HG03025 (cell line): Measurements from ENCODE around the gene LENEP.

Experiments
- ATAC-seq: cut with Tn5 transposase; IDR thresholded peaks from one replicate; pipeline ENCODE4 v1.9.1; 2021; ENCODE audit warnings: mild to moderate bottlenecking, moderate library complexity; ENCODE audit not compliant: unreplicated experiment, low FRiP score

Gene LENEP

DNA sequence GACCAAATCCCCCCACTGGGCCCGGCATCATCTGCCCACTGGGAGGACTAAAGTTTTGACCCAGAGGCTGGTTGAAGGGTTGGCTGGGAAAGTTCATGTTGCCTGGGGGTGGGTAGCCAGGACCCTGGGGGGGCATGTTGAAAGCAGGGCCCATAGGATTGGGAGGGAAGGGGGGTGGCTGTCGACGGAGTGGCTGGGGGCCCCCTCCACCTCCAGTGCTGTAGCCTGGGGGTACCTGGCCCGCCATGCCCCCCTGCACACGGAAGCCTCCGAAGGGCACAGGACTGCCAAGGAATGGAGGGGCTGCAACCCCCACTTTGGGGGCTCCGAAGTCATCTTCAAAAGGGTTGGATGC lies 34.0 kb upstream of the LENEP start:
- no peak for ATAC-seq

DNA sequence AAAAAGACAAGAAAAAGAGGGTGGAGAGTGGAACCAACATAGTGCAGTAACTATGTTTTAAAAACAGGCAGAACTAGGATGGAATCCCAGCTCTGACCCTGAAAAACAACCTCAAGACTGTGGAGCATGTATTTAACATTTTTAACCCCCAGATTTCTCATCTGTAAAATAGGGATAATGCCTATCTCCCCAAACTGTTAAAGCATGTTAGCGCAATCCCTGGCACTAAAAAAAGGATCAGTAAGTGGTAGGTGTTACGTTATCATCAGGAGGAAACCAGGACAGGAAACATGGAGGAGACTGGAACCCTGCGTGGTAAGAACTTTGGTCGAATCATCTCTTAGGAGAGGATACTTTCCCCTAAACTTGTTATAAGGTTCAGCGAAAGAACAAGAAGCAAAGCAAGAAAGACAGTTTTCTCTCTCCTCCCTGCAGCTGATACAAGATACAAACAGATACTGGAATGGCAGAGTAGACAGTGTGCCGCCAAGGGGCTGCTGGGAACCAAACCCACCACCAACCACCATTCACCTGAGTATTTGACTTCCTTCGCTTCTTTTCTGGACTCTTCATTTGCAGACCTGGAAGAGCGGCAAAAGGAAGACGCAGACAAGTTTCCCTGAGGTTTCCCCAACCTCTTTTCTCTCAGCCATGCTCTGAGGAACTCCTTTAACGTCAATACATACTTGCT lies 32.8 kb upstream of the LENEP start:
- ATAC-seq: no peak

DNA sequence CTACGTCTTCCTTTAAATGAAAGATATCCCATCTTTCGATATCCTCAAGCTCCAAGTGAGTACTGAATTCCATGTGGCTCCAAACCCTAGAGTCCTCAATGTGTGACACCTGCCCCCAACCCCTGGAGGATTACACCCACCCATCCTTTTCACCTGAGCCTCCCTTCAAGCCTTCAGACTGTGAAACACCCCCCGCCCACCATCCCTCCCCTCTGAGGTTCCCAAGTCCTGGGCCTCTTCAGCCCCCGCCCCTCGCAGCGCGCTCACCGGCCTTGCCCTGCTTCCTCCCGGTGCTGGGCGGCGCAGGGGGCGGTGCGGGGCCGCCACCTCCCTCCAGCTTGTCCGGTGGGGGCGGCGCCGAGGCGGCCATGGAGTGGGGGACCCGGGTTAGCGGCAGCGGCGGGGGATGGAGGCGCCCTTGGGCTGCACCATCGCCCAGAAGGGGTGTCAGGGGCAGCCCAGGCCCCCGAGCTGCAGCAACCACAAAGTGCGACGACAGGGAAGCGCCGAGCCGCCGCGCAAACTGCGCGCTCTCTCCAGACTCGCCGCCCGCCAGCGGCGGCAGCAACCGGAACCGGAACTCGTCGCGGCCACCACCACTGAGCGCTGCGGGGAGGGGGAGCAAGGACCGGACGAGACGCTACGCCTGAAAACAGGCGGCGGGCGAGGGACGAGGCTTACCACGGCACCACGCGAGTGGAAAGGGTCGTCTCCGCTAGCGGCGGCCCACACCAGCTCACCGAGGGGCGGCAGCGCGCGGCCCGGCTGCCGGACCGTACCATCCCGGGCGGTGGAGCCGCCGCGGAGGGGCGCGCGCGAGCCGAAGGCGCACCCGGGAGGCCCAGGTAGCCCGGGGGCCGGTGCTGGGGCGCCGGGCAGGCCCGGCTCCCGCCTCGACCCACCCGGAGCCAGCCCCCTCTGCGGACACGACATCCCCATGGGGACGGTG lies 31.9 kb upstream of the LENEP start, which contains the start of gene PYGO2:
Gene PYGO2, minus strand, starts transcription at position 576 of the 949 bp plus-strand sequence. Its CDS starts 206 bp downstream, at position 370.
- ATAC-seq: peak; percentile 72

DNA sequence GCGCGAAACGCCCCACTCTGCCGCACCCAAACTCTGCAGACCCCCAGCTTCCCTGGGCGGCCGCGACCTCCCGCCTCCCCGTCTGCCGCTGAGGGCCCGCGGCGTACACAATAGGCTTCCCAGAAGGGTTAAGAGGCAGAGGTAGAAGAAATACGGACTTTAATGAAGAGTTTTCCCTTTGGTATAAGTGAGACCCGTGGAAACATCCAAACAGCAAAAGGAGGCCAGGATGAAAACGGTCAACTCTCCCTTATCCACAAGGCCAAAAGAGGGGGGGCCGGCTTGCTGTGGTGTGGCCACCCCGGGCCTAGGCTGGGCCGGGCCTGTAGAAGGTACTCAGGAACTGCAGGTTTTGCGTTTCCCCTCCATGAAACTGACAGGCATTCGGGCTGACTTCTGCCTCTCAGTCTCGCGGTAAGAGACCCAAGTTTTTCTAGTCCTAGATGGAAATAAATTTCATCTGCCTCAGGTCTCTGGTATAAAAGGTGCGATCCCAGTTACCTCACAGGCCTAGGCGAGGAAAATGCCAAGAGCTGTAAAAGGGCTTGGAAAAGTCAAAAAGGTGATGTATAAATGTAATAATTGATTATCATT lies 31.1 kb upstream of the LENEP start:
- ATAC-seq: peak; percentile 14

DNA sequence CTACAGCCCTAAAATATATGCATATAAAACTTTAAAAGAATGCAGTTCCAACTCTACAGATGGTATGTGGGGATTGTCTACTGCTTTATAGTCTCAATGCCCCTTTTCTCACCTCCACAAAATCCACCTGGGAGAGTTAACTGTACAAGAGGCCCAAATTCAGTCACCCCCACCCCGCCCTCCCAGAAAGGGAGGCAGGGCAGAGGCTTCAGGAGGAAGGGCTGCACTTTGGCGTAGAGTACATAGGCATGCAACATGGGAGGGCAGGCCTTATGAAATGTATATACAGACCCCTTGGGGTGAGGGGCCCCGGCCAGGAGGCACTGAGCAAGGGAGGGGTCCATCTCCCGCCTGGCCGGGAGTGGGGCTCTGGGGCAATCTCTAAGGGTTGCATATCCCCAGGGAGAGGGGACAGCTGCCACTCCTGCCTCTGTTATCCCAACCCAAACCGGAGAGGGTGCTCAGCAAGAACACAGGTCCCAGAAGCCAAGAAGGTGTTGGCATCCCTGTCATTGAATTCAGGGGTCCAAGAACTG lies 30.5 kb upstream of the LENEP start:
- no peak for ATAC-seq

DNA sequence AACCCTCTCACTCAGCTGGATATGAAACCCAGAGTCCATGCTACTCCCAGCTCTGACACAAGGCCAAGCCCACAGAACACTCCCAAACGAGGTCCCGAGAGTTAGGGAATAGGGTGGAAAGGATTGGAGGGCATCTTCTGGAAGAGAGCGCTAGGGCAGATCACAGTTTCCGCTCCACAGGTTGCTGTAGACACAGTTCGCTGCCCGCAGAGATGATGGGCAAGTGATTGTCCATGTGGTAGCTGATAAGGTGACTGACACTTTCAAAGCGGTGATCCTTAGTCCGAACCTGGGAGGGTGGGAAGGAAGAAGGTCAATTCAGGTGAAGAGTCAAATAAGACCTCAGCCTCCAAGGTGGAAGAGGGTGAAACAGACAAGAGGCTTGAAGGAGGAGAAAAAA lies 29.7 kb upstream of the LENEP start:
- no peak for ATAC-seq

DNA sequence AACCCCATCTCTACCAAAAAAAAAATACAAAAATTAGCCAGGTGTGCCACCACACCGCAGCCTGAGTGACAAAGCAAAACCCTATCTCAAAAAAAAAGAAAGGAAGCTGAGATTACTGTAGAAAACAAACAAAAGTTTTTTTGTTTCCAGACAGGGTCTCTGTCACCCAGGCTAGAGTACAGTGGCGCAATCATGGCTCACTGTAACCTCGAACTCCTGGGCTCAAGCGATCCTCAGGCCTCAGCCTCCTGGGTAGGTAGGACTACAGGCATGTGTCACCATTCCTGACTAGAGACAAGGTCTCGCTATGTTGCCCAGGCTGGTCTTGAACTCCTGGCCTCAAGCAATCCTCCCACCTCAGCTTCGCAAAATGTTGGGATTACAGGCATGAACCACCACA lies 29.0 kb upstream of the LENEP start:
- no peak for ATAC-seq

DNA sequence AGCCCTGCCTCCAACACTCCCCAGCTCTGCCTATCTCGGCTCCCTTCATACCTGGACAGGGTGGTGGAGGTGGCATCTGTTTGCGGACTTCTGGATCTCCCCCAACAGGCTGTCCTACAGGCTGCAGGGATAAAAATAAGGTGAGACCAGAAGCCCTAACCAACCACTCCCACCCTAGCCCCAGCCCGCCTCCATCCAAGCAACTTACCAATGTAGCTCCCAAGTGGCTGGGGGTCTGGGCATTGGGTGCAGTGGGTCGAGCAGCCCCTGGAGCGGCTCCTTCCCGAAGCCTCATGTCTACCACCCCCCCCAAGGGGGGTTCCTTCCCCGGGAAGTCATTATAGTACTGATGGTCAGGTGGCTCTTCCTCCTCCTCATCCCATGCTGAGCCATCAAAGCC lies 27.3 kb upstream of the LENEP start:
- ATAC-seq: no peak

DNA sequence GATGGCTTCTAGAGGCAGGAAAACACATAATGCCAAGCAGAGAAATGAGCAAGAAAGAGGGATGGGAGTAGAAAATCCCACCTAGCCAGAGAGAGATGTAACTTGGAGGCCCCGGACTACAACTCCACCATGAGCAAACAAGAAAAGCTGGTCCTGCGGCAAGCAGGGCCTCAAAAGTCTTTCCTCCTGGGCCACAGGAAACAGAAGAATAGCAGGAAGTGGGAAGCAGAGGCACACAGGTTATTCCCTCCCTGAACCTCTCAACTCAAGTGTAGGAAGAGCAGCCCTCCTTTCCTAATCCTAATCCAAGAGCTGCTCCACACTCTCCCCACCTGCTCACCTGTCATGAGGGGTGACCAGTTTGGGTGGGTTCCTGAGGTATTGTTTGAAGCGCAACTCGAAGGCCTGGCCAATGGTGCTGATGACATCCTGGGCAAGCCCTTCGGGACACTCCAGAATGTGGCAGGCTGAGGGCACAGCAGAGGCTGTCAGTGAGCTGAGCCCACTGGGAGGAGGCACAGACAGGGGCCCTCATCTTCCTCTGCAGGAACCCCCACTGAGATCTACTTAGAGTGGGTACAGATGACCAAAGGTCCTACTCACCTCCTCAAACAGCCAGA lies 25.9 kb upstream of the LENEP start:
- no peak for ATAC-seq

DNA sequence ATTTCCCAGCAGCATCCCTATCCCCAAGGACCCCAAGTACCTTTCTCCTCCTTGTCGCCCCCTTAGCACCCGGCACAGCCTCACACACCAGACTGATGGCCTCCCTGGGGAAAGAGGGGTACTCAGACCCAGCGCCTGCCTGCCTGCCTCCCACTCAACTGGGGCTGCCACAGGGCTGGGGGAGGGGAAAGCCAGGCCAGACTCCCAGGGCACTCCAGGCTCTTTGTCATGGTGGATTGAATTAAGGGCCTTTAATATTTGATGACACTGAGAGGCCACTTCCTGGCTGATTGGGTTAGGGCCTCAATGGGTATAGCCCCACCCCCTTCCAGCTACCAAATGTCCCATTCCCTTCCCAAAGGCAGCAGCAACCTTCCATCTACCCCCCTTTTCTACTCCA lies 24.7 kb upstream of the LENEP start:
- no peak for ATAC-seq

DNA sequence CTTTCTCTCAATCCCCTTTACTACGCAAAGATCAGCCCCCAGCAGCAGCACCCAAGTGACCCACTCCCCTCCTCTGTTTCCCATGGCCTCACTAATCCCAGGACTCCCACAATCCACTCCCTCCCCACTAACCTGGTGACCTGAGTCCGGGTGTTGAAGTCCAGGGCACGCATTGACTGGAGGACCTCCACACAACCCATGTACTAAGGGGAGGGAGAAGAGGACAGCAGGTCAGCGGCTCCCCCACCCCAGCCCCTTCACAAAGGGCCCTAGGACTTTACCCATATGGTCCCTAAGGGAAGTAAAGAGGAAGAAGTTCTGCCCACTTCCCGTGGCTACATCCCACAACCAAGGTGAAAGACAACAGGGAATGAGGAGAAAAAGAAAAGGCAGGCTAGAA lies 24.1 kb upstream of the LENEP start:
- ATAC-seq: no peak

DNA sequence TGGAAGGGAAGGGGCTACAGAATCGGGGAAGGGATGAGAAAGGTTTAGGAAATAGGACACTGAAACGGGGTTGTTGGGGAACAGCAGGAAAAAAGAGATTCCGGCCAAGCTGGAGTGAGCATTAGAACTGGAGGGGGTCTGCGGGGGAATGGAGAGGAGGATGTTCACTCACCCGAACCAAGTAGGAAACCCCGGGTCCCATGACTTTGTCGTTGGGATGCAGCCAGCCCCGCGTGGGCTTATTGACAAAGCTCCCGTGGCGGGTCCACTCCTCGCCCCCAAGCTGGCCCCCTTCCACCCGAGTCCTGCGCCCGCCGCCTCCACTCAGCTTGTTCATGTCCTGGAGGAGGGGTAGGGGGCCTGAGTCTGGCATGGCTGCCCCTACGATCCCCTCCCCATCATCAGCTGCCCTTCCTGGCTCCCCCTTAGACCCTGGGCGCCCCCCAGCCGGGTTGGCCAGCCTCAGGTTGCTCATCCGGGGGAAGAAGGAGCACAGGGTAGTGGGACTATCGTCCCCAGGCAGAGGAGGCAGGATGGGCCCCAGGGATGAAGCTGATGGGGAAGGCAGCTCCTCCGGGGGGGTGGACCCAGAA lies 23.4 kb upstream of the LENEP start:
- ATAC-seq: no peak

DNA sequence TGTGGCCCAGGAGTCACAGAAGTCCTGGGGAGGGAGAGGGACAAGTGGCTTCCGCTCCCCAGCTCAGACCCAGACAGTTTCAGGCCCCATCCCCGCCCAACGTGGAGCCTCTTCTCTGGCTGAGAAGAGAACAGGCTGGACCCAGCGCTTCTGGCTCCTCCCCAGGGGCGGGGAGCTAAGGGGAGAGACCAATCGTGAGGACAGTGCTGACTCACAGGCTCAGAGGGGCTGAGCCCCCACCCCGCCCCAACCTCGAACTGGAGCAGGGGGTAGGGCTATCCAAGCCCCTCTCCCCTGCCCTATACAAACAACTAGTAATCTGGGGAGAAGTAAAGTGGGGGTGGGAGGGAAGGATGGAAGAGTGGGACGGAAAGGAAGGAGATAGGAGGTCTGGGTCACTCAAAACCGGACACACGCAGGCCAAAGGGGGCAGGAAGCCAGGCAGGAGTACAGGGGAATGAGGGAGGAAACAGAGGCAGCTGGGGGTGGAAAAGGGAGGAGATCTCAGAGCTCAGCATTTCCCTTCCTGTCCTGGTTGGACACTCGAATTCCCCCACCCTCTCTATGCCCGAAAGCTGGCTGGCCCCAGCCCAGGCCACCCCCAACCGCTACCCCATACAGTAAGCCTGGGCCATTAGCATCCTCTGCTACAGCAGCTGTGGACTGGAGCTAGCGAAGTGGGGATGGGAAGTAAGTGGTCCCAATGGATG lies 22.6 kb upstream of the LENEP start, which contains the start of gene SHC1:
Gene SHC1, minus strand, starts transcription at position 117 of the 710 bp plus-strand sequence. CDS start 221 bp downstream, outside the sequence.
- ATAC-seq: no peak

DNA sequence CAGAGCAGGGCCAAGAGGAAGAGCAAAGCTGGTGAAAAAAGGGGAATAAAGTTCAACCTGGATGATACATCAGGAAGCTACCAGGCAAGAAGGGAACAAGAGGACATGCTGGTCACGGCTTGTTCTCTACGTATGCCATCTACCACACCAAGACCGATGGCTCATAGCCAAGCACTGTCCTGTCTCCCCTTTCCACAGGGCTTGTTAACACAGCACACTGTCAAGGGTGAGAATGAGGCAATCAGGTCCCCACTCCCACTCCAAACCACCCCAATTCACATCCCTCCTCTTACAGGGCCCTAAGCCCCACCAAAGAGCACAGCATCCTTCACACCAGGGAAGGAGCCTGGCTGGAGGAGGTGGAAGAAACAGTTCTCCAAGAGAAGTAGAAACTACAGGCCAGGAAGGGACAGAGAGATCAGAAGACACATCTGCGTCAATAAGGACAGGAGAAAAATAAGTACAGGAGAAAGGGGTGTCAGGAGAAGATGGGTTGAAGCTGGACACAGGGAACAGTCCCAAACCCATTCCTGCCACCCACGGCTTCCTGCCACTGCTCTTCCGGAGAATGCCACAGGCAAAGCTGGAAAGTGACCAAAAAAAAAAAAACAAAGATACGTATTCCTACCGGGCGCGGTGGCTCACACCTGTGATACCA lies 21.9 kb upstream of the LENEP start:
- no peak for ATAC-seq

DNA sequence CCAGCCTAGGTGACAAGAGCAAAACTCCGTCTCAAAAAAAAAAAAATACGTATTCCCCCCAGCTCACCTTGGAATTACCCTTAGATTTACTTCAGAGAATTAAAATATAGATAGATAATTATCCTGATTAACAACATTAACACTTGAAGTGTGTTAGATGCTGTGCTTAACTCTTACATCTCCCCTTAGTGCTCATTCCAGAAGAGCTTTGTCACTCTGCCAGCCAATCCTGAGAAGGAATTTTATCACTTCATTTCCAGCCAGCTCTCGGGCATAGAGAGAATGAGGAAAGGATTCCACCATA lies 21.2 kb upstream of the LENEP start:
- no peak for ATAC-seq

DNA sequence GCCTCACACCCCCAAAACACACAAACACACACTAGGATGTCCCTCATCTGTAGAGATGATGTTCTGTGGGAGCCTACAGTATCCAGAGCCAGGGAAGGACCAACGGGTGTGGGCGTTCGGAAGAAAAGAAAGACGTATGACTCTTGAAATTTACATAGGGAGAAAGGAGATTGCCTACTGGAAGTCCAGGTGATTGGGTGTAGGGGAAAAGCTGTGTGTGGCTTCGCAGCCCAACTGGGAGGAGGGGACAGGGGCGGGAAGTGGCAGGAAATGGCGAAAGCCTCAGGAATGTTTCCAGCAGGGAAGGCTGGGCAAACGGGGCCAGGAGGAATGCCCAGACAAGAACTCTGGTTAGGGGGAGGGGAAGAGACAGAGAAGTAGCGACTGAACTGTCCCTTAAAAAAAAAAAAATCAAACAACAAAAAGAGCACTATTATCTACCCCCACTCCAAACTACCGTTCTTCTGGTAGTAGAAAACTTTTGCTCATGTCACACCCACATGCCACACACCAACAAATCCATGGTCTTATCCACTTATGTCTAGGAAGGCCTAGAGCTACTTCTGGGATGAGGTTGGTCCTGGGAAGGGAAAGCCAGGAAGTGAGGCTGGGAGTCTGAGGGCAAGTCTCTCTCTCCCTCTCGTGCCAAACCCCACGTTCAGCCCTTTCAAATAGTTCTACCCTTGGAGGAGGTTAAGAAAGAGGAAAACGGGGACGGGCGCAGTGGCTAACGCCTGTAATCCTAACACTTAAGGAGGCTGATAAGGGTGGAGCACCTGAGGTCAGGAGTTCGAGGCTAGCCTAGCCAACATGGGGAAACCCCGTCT lies 20.7 kb upstream of the LENEP start:
- ATAC-seq: no peak

DNA sequence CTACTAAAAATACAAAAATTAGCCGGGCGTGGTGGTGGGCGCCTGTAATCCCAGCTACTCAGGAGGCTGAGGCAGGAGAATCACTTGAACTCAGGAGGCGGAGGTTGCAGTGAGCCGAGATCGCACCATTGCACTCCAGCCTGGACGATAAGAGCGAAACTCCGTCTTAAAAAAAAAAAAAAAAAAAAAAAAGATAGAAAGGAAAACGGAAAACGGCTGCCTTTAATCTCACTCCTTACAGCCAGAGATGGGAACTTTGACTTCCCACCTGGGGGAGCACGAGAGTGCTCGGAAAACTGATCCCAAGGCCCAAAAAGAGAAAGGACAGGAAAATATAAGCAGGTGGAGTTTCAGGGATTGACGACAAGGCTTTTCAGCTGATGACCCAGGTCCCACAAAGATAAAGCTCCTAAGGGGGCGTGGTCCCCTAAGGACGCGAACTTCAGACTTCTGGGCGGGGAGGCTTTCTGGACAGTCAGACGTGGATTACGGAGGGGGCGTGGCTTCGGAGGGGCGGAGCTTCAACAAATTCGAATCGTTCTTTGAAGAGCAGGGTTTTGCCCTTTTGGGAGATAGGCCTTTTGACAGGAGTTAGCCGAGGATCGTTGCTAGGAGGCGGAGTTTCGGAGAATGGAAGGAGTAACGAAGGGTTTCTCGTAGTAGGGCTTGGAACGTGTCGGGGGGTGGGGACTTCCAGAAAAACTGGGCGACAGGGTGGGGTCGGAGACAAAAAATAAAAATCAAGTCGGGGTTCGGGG lies 19.9 kb upstream of the LENEP start:
- no peak for ATAC-seq
